Astrocyte of the spinal cord (primary cell): ENCODE results near the gene BOLA2.
"Not testable (repeated sequence)": the region's sequence is repeated elsewhere in the genome, so short reads cannot be mapped to it uniquely, and the experiment has no call there.

ENCODE experiments used
- DNase-seq: peaks from one replicate; pipeline ENCODE4 v3.0.0; 2011; ENCODE audit warnings: low read depth, low spot score
- H3K4me3 ChIP-seq: 2 replicates; pipeline ENCODE4 v1.5.1; 2011; ENCODE audit warnings: low read depth, mild to moderate bottlenecking, low read length, moderate library complexity
- in situ Hi-C: cut with HindIII; loops from 2 replicates; pipeline ENCODE4 v1.10.0; 2017; ENCODE audit warnings: low sequenced_read_pairs

The BOLA2 gene

GRCh38 chr16:29454269-29454668 is at the start of gene BOLA2, which contains the start of gene SLX1B:
TSS of gene BOLA2 (minus strand) at chr16:29454351. CDS start at chr16:29454253, 98 bp downstream.
TSS of gene SLX1B (plus strand) at chr16:29454533.
- H3K4me3 ChIP-seq, in situ Hi-C loops: not testable (repeated sequence)

GRCh38 chr16:29482276-29482675 is 28.1 kb upstream of the BOLA2 start:
- H3K4me3 ChIP-seq, DNase-seq, in situ Hi-C loops: not testable (repeated sequence)

More at GRCh38 chr16:29454269-29454668, at the start of gene BOLA2, which contains the start of gene SLX1B:
- not testable (repeated sequence) for DNase-seq

GRCh38 chr16:29472065-29472464 is 17.9 kb upstream of the BOLA2 start:
- in situ Hi-C loops, DNase-seq, H3K4me3 ChIP-seq: not testable (repeated sequence)

- H3K4me3 ChIP-seq, DNase-seq, in situ Hi-C loops: not testable (repeated sequence)
These were observed 15.5 kb upstream of the BOLA2 start for GRCh38 chr16:29469660-29470059.

GRCh38 chr16:29467654-29468366 is 13.7 kb upstream of the BOLA2 start:
- H3K4me3 ChIP-seq, DNase-seq, in situ Hi-C loops: not testable (repeated sequence)

- DNase-seq, in situ Hi-C loops, H3K4me3 ChIP-seq: not testable (repeated sequence)
These were observed 12.8 kb upstream of the BOLA2 start for GRCh38 chr16:29466904-29467303.

- DNase-seq, in situ Hi-C loops, H3K4me3 ChIP-seq: not testable (repeated sequence)
These were observed 12.1 kb upstream of the BOLA2 start for GRCh38 chr16:29465985-29466824.

GRCh38 chr16:29460647-29461030 is 6.5 kb upstream of the BOLA2 start:
- H3K4me3 ChIP-seq, DNase-seq, in situ Hi-C loops: not testable (repeated sequence)

GRCh38 chr16:29459706-29460646 is 5.8 kb upstream of the BOLA2 start, which contains the start of gene SULT1A4:
TSS of gene SULT1A4 (plus strand) at chr16:29459913. CDS start at chr16:29461386, 1,473 bp downstream.
- in situ Hi-C loops, H3K4me3 ChIP-seq, DNase-seq: not testable (repeated sequence)

- H3K4me3 ChIP-seq, in situ Hi-C loops, DNase-seq: not testable (repeated sequence)
These were observed 3.5 kb upstream of the BOLA2 start for GRCh38 chr16:29457660-29458059.

GRCh38 chr16:29454828-29455227 is 677 bp upstream of the BOLA2 start:
- in situ Hi-C loops, DNase-seq, H3K4me3 ChIP-seq: not testable (repeated sequence)

- in situ Hi-C loops, H3K4me3 ChIP-seq, DNase-seq: not testable (repeated sequence)
These were observed 397 bp downstream of the BOLA2 start for GRCh38 chr16:29453754-29454153.

GRCh38 chr16:29425390-29425789 is 28.8 kb downstream of the BOLA2 start:
- H3K4me3 ChIP-seq, in situ Hi-C loops, DNase-seq: not testable (repeated sequence)

- H3K4me3 ChIP-seq, DNase-seq, in situ Hi-C loops: not testable (repeated sequence)
These were observed 30.6 kb downstream of the BOLA2 start for GRCh38 chr16:29423587-29423986.

GRCh38 chr16:29405249-29405648 is 48.9 kb downstream of the BOLA2 start:
- H3K4me3 ChIP-seq, in situ Hi-C loops: not testable (repeated sequence)
- peak; percentile 28 for DNase-seq
